GM10266 (cell line): ENCODE data around the gene AJUBA.

Experiments
- DNase-seq: peaks from one replicate; pipeline ENCODE4 v3.0.0; 2012; ENCODE audit errors: extremely low spot score
- TF ChIP-seq, protein P1 (sequence below): IDR thresholded peaks from 2 replicates; pipeline ENCODE4 v1.5.1; 2012; ENCODE audit warnings: mild to moderate bottlenecking, low read depth; ENCODE audit not compliant: control insufficient read depth, insufficient read depth; ENCODE audit errors: missing control alignments

Gene AJUBA

DNA sequence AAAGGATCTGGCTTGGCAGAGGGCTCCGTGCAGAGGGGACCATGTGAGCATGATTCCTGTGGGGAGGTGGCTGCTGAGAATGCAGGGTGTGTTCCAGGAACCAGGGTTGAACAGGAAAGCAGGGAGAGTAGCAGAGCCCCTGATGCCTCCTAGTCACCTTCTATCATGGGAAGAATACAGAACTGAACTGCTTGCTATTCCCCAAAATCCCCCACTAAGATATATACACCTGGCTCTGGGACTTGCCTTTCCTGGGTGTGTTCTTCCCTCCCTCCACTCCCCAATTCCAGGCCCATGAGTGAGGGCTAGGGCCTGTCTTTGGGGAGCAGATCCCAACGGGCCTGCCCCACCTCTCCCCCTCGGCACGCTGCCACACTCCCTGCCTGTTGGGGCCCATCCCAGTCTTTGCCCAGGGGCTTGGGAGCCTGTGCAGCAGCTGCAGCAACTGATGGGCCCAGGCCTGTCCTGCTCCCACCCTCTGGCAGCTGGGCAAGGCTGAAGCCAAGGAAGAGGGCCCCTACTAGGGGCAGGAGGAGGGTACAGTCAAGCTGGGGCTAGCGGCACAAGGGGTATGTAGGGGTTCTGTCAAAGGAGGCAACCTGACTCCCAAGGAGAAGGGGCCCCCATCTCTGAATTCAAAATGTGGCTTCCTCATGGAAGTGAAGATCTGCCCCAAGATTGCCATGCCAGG is 3.2 kb downstream of the AJUBA start:
- DNase-seq: no peak
- TF ChIP-seq, protein P1, sequence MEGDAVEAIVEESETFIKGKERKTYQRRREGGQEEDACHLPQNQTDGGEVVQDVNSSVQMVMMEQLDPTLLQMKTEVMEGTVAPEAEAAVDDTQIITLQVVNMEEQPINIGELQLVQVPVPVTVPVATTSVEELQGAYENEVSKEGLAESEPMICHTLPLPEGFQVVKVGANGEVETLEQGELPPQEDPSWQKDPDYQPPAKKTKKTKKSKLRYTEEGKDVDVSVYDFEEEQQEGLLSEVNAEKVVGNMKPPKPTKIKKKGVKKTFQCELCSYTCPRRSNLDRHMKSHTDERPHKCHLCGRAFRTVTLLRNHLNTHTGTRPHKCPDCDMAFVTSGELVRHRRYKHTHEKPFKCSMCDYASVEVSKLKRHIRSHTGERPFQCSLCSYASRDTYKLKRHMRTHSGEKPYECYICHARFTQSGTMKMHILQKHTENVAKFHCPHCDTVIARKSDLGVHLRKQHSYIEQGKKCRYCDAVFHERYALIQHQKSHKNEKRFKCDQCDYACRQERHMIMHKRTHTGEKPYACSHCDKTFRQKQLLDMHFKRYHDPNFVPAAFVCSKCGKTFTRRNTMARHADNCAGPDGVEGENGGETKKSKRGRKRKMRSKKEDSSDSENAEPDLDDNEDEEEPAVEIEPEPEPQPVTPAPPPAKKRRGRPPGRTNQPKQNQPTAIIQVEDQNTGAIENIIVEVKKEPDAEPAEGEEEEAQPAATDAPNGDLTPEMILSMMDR: no peak

DNA sequence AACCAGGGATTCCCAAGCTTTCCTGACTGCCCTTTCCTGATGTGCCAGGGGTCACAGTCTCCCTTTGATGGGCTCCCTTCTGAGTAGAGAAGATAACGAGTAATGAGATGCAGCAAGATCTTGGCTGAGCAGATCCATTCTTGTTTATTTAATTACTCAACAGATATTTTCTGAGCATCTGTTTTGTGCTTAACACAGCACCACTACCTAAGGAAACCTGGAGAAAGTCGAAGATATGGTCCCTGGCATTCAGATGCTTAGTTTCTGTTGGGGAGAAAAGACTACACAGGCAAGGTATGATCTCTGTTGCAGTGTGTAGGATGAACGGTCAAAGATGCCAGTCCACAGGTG is 3.9 kb downstream of the AJUBA start:
- DNase-seq: no peak
- TF ChIP-seq, protein P1: no peak

DNA sequence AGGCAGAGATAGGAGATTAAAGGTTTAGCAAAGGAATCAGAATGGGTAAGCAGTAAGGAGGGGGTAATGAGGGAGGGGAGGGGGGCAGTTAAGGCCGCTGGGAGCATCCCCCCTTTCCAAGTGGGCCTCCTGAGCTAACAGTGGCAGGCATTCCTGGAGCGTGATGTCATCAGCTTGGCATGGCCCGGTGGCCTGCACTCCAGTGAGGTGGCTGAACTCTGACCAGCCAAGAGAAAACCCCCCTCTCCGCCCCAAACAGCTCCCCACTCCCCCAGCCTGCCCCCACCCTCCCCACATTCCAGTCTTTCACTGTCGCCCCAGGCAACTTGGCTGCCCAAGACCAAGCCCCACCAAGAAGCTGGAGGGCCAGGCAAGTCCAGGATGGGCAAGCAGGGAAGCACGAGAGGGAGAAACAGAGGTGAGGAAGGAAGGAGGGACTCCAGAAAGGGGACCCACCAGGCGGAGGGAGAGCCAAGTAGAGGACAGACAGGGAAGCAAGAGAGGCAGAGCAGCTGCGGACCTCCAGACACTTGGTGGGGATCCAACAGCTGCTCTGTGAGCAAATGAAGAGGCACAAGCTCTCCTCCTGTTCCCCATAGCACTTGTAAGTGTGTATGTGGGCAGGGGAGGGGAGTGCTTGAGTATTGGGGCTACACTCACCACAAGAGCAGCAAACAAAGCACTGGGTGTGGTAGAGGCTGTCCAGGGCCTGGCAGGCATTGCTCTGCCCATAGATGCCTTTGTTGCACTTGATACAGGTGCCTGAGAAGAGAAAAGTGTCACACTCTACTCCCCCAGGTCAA is 4.5 kb downstream of the AJUBA start:
- no peak for DNase-seq
- TF ChIP-seq, protein P1: no peak

DNA sequence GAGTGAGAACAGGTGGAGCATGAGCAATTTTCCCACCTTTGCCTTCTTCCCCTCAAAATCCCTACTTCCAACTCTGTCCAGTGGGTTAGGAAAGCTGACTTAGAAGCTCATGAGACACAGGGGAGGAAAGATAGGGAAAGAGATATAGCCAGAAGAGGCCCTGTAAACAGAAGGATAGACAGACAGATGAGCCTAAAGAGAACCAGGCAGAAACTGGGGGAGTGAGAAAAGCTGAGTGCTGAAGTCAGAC is 5.0 kb downstream of the AJUBA start:
- DNase-seq: no peak
- TF ChIP-seq, protein P1: no peak

DNA sequence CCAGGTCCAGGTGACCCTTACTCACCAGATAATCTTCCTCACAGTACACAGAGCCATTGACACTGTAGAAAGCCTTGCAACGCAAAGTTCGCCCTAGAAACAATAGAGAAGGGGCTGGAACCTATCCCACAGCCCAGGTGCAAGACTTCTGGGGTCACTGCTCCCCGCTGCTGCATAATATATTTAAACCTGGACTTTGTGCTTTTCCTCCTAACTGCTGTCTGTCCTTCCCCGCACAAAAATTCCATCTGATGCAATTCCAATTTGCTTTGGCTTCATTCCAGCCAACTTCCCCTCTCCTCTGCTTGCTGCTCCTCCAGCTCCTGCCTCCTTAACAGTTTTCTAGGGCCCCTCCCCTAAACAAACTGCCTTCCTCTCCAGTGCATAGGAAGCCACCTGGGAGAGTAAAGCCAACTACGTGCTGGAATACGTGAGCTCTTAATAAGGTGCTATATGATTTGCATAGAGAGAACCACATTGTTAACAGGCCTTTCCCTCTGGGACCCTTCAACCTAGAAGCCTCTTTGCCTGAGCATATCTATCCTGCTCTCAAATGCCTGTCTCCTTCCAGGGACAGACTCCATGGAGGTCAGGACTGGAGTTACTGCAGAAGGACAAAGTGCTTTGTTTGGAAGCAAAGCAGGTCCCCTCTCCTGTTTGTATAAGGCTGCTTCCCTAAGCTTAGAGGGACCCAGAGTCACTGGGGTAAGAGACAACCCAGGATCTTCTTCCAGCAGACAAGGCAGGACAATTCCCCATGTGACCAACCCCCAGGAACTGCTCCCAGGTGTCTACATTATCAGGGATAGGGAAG is 5.5 kb downstream of the AJUBA start:
- no peak for DNase-seq
- TF ChIP-seq, protein P1: no peak

- TF ChIP-seq, protein P1: no peak
- no peak for DNase-seq
Measured at GRCh38 chr14:22974530-22975313, 7.6 kb downstream of the AJUBA start.
